ENCODE data around the gene SNAP25. TPM values are rescaled to one million over a fixed set of nuclear protein-coding genes. Genes with fewer than 3 reads are reported as not detected.
A peak's percentile ranks its signal among the peaks of the same experiment; 100 is the strongest.

SNAP25 gene
- total and polyA plus RNA-seq, 10 of the 15 experiments (the other 5 are each of a cell fraction or from before 2014, with no cell fraction given) = not detected

DNA sequence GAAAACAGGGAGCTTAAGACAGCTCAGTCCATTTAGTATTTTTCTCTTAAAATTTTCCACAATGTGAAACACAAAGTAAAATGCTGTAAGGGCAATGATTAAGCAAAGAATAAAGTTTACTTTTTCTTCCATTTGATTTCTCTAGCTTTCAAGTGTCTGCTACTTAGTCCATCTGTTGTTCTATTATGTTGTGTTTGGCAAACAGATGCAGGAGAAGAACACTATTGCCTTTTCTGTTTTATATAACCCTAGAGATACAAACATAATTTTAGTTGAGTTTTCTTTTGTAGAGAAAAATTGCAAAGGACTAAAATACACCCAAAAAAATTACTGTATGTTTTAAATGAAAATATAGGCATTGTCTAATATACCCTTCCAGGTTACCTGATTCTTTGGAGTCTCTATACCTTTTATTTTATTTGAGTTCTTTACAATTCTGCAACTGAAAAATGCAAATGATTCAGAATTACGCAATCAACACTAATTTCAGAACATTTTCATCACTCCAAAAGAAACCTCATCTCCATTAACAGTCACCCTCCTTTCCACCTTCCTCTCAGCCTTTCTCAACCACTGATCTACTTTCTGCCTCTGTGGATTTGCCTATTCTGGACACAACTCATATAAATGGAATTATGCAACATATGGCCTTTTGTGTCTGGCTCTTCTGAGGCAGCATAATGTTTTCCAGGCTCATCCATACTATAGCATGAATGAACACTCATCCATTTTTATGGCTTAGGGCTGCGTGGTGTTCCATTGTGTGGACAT is 118.5 kb downstream of the SNAP25 start (continued):
- TF ChIP-seq CHD2 (IDR thresholded peaks at IDR 0.05; ENCODE audit: borderline replicate concordance, low read depth, low read length) (no peak), TCF7 (IDR thresholded peaks at IDR 0.05; ENCODE audit: borderline replicate concordance) (no peak), ZNF217 (IDR thresholded peaks at IDR 0.05) (no peak), HCFC1 (IDR thresholded peaks at IDR 0.05; ENCODE audit: low read length) (no peak), ZNF622 (IDR thresholded peaks at IDR 0.05) (no peak), CREM (IDR thresholded peaks at IDR 0.05; ENCODE audit: low read depth) (no peak), IKZF2 (IDR thresholded peaks at IDR 0.05) (peak; percentile 30 to 45; a peak in 2 of 4 replicates), CHD1 (IDR thresholded peaks at IDR 0.05; ENCODE audit: low read depth, low read length) (no peak), MTA2 (IDR thresholded peaks at IDR 0.05; ENCODE audit: low read depth) (peak; percentile 59; the same call in 1 of the 2 replicates), SRF (IDR thresholded peaks at IDR 0.05; ENCODE audit: low read depth in 2 of 2, low read length in 2 of 2) (no peak), ATF7 (IDR thresholded peaks at IDR 0.05; ENCODE audit: low read depth) (peak; percentile 58), SUZ12 (IDR thresholded peaks at IDR 0.05; ENCODE audit: unreplicated experiment) (no peak), SMAD1 (IDR thresholded peaks at IDR 0.05; ENCODE audit: low read depth, partially characterized antibody) (no peak), ZZZ3 (IDR thresholded peaks at IDR 0.05; ENCODE audit: control insufficient read depth, insufficient read length, low read depth) (no peak), ATF3 (IDR thresholded peaks at IDR 0.05; ENCODE audit: borderline replicate concordance, extremely low read depth, low read depth, low read length) (no peak), IKZF1 (conservative IDR thresholded peaks at IDR 0.05) (no peak), CUX1 (IDR thresholded peaks at IDR 0.05; ENCODE audit: insufficient replicate concordance, low read depth, low read length) (no peak), RELB (IDR thresholded peaks at IDR 0.05; ENCODE audit: low read depth) (no peak)
- TF ChIP-seq, protein P1, sequence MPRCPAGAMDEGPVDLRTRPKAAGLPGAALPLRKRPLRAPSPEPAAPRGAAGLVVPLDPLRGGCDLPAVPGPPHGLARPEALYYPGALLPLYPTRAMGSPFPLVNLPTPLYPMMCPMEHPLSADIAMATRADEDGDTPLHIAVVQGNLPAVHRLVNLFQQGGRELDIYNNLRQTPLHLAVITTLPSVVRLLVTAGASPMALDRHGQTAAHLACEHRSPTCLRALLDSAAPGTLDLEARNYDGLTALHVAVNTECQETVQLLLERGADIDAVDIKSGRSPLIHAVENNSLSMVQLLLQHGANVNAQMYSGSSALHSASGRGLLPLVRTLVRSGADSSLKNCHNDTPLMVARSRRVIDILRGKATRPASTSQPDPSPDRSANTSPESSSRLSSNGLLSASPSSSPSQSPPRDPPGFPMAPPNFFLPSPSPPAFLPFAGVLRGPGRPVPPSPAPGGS (IDR thresholded peaks at IDR 0.05; ENCODE audit: borderline replicate concordance, insufficient read depth, low read depth, low read length, poor library complexity, severe bottlenecking) = no peak
